K562 (cell line): ENCODE results near the gene SPAG9. TPM values are rescaled to one million over a fixed set of nuclear protein-coding genes. Genes with fewer than 3 reads are reported as not detected.

Source experiments
- ATF7 ChIP-seq: fragments of 450-650 bp; IDR thresholded peaks from 2 replicates; pipeline ENCODE4 v1.7.1; 2014; ENCODE audit warnings: mild to moderate bottlenecking, moderate library complexity
- C11orf30 ChIP-seq: fragments of 450-650 bp; IDR thresholded peaks from 2 replicates; pipeline ENCODE4 v1.6.1; 2016; ENCODE audit warnings: low read depth, mild to moderate bottlenecking
- CBFA2T3 ChIP-seq: fragments of 450-650 bp; IDR thresholded peaks from 2 replicates; pipeline ENCODE4 v1.6.1; 2017
- CBX3 ChIP-seq, 2 experiments: IDR thresholded peaks; 1 replicate in 1 of 2; 2 replicates in 1 of 2; pipeline ENCODE4 v1.6.1; 2012; ENCODE audit warnings: inconsistent platforms in 2 of 2, low read length in 2 of 2, borderline replicate concordance in 1 of 2, control low read depth in 1 of 2
- CHD2 ChIP-seq: IDR thresholded peaks from 2 replicates; pipeline ENCODE4 v1.6.1; 2011; ENCODE audit warnings: low read depth, low read length
- DPF2 ChIP-seq: fragments of 450-650 bp; IDR thresholded peaks from 2 replicates; pipeline ENCODE4 v1.6.1; 2016
- FUS ChIP-seq: fragments of 200-400 bp; formaldehyde crosslinking; optimal IDR thresholded peaks from 2 replicates; pipeline ENCODE3; 2017; ENCODE audit warnings: low read depth, low read length
- HDAC2 ChIP-seq: fragments of 450-650 bp; IDR thresholded peaks from 2 replicates; pipeline ENCODE4 v1.6.1; 2016; ENCODE audit warnings: mild to moderate bottlenecking
- HSF4 ChIP-seq: fragments of 250-450 bp; sonication (Bioruptor Pico); IDR thresholded peaks from 2 replicates; pipeline ENCODE4 v2.1.2; 2022; ENCODE audit warnings: mild to moderate bottlenecking, moderate library complexity, borderline replicate concordance
- JUN ChIP-seq, 2 experiments: sonication (generic) in 1 of 2; formaldehyde crosslinking in 1 of 2; IDR thresholded peaks; 2 replicates each; pipeline versions ENCODE4 v1.6.1 to v1.8.0; 2012 to 2022; ENCODE audit warnings: borderline replicate concordance in 2 of 2, mild to moderate bottlenecking in 2 of 2, improper control_type of control experiment in 1 of 2, low read depth in 1 of 2, low read length in 1 of 2, missing genetic modification reagents in 1 of 2
- KLF16 ChIP-seq: IDR thresholded peaks from 2 replicates; pipeline ENCODE4 v1.6.1; 2016; ENCODE audit warnings: antibody characterized with exemption
- MAFK ChIP-seq: IDR thresholded peaks from 2 replicates; pipeline ENCODE4 v1.6.1; 2011; ENCODE audit warnings: low read length, improper control_type of control experiment
- MAZ ChIP-seq, 2 experiments: fragments of 450-650 bp in 1 of 2; sonication (generic) in 1 of 2; formaldehyde crosslinking; IDR thresholded peaks in 1 of 2; conservative IDR thresholded peaks in 1 of 2; 2 replicates each; pipeline versions ENCODE4 v1.4.0 to v1.5.0; 2020; ENCODE audit warnings: mild to moderate bottlenecking in 1 of 2, missing genetic modification reagents in 1 of 2
- NFIC ChIP-seq: fragments of 450-650 bp; IDR thresholded peaks from 2 replicates; pipeline ENCODE4 v1.6.1; 2017; ENCODE audit warnings: mild to moderate bottlenecking, inconsistent platforms
- NR2C1 ChIP-seq, 2 experiments: fragments of 450-650 bp; IDR thresholded peaks; 2 replicates each; pipeline ENCODE4 v1.6.1; 2017; ENCODE audit warnings: mild to moderate bottlenecking in 2 of 2, antibody characterized with exemption in 1 of 2, inconsistent platforms in 1 of 2, missing compliant biosample characterization in 1 of 2, missing genetic modification characterization in 1 of 2
- PHF20 ChIP-seq: fragments of 450-650 bp; IDR thresholded peaks from 2 replicates; pipeline ENCODE4 v1.6.1; 2018; ENCODE audit not compliant: partially characterized antibody
- RAD21 ChIP-seq, 2 experiments: fragments of 250-450 bp in 1 of 2; fragments of 450-650 bp in 1 of 2; sonication (Bioruptor Pico) in 1 of 2; formaldehyde crosslinking in 1 of 2; IDR thresholded peaks in 1 of 2; conservative IDR thresholded peaks in 1 of 2; 2 replicates each; pipeline versions ENCODE4 v1.4.0 to v1.8.0; 2020 to 2022; ENCODE audit warnings: mild to moderate bottlenecking in 2 of 2, moderate library complexity in 1 of 2
- REST ChIP-seq, 2 experiments: fragments of 450-650 bp; formaldehyde crosslinking in 1 of 2; IDR thresholded peaks; 2 replicates each; pipeline versions ENCODE4 v1.4.0 to v1.6.1; 2014 to 2020; ENCODE audit warnings: mild to moderate bottlenecking in 2 of 2, borderline replicate concordance in 1 of 2, low read depth in 1 of 2
- SMARCA4 ChIP-seq: fragments of 450-650 bp; IDR thresholded peaks from 2 replicates; pipeline ENCODE4 v1.6.1; 2016
- SMARCB1 ChIP-seq: IDR thresholded peaks from 2 replicates; pipeline ENCODE4 v1.6.1; 2011; ENCODE audit warnings: improper control_type of control experiment, low read depth; ENCODE audit not compliant: insufficient read length
- ZNF644 ChIP-seq: fragments of 200-800 bp; sonication (Bioruptor generic); IDR thresholded peaks from 2 replicates; pipeline ENCODE4 v1.6.1; 2016; ENCODE audit warnings: low read depth, missing genetic modification characterization, missing compliant biosample characterization
- polyA plus RNA-seq, 8 experiments: library from polyadenylated mRNA; depleted of rRNA in 4 of 8; stranded (reverse) in 5 of 8; unstranded in 3 of 8; fragments of >200 nt; fragmentation: Nextera tagmentation in 2 of 8; fragmentation: Illumina TruSeq in 1 of 8; extraction: Ambion mirVana in 2 of 8; extraction: Trizol in 1 of 8; gene quantifications; 2 replicates each; pipeline versions ENCODE4 v1.2.1 to v1.2.3, GENCODE V29; 2011 to 2014; ENCODE audit warnings: inconsistent platforms in 1 of 8, missing spikeins in 1 of 8
- total RNA-seq, 7 experiments: library from RNA; depleted of rRNA in 6 of 7; stranded (reverse); fragments of >200 nt in 6 of 7; fragmentation: Illumina TruSeq in 2 of 7; extraction: Trizol in 2 of 7; gene quantifications; 2 replicates each; pipeline versions ENCODE4 v1.2.1 to v1.2.3, GENCODE V29; 2011 to 2021; ENCODE audit warnings: low replicate concordance in 1 of 7

SPAG9 gene
- total and polyA plus RNA-seq, 9 of the 15 experiments (the other 6 are each of a cell fraction or from before 2014, with no cell fraction given), result 12.2 to 99.2 (median 58.2) TPM

- TF ChIP-seq CBX3 (IDR thresholded peaks at IDR 0.05; ENCODE audit: borderline replicate concordance in 1 of 2, low read length in 2 of 2) (no peak), MAFK (0 out of 2 replicates have a peak, but pooled peaks have one; percentile 4), NR2C1 (IDR thresholded peaks at IDR 0.05) (no peak), NR2C1 (tag; IDR thresholded peaks at IDR 0.05) (no peak), RAD21 (CRISPR knock-in tag; conservative IDR thresholded peaks at IDR 0.05 in 1 of 2, IDR thresholded peaks at IDR 0.05 in 1 of 2) (no peak; a peak in 1 of 4 replicates), DPF2 (no peak), ZNF644 (tag) (0 out of 2 replicates have a peak, but pooled peaks have one; percentile 13), JUN (IDR thresholded peaks at IDR 0.05; ENCODE audit: borderline replicate concordance, low read depth, low read length) (no peak), JUN (CRISPR knock-in tag; IDR thresholded peaks at IDR 0.05; ENCODE audit: borderline replicate concordance) (no peak), CBFA2T3 (peak; percentile 21; the same call in 1 of the 2 replicates), REST (IDR thresholded peaks at IDR 0.05; ENCODE audit: borderline replicate concordance) (no peak), REST (CRISPR knock-in tag; IDR thresholded peaks at IDR 0.05; ENCODE audit: low read depth) (0 out of 2 replicates have a peak, but pooled peaks have one; percentile 28), SMARCB1 (no peak), SMARCA4 (no peak), CHD2 (peak; percentile 30; the same call in 1 of the 2 replicates), PHF20 (no peak), MAZ (CRISPR knock-in tag; conservative IDR thresholded peaks at IDR 0.05 in 1 of 2, IDR thresholded peaks at IDR 0.05 in 1 of 2) (peak; percentile 22 to 68; a peak in 3 of 4 replicates), NFIC (peak; percentile 71), C11orf30 (peak; percentile 41; the same call in 1 of the 2 replicates), HSF4 (CRISPR knock-in tag) (no peak), FUS (no peak), KLF16 (no peak), HDAC2 (peak; percentile 16; the same call in 1 of the 2 replicates), ATF7 (no peak)
Observed at GRCh38 chr17:50947782-50948543, 172.7 kb downstream of the SPAG9 start (continued).
